GM18951 (cell line): ENCODE measurements around the gene BEAN1.
"Not testable (repeated sequence)": the region's sequence is repeated elsewhere in the genome, so short reads cannot be mapped to it uniquely, and the experiment has no call there.

Experiments used
- POLR2A ChIP-seq: IDR thresholded peaks from 4 replicates; pipeline ENCODE4 v1.6.1; 2011; ENCODE audit warnings: mild to moderate bottlenecking; ENCODE audit not compliant: insufficient read length, insufficient read depth; ENCODE audit errors: extremely low read depth
- in situ Hi-C: fragments of 300-500 bp; cut with MboI; formaldehyde crosslinking; loops from one replicate; pipeline ENCODE4 v1.12.0; 2022; ENCODE audit warnings: low sequenced_read_pairs, mixed read lengths, inconsistent platforms; ENCODE audit not compliant: unreplicated experiment

The BEAN1 gene

DNA sequence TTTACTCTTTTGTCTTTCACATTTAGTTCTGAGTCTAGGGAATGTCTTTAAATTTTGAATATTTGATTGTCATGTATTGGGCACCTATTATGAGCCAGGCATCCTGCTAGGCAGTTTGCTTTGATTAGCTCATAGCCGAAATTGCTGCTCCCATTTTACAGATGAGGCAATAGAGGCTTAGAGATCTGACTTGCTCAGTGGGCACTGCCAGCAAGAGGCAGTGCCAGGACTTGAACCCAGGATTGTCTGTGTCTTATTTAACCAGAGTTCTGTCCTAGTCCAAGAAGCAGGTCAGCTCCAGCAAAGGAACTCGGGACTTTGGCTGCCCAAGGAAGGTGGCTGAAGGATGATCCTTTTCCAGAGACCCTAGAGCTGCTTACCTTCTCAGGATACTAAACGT is 24.5 kb downstream of the BEAN1 start:
- in situ Hi-C loops = no loop called here
- TF ChIP-seq POLR2A = no peak

DNA sequence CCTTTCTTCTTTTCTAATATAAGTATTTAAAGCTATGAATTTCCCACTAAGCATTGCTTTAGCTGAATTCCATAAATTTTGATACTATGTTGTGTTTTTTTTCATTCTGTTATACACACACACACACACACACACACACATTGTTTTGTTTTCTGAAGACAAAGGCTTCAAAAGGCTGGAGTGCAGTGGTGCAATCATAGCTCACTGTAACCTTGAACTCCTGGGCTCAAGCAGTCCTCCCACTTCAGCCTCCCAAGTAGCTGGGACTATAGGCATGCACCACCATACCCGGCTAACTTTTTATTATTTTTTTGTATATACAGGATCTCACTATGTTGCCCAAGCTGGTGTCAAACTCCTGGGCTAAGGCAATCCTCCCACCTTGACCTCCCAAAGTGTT is 26.1 kb downstream of the BEAN1 start:
- in situ Hi-C loops = not testable (repeated sequence)

DNA sequence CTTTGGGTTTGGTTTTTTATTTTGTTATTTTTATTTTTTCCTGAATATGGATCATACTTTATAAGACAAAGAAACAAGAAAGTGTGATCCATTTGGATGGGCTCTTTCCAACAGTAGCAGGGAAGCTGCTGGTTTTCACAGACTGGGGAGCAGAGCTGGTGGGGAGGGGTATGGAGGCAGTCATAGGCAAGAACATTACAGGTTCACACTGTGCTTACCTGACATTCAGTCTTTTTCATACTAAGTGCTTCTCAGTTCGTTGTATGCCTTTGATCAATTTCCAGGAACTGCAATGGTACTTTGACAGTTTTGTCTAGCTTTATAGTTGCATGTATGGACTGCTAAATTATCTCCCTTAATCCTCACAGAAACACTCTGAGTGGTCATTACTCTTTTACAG is 27.7 kb downstream of the BEAN1 start:
- in situ Hi-C loops = no loop called here
- no peak for TF ChIP-seq POLR2A

DNA sequence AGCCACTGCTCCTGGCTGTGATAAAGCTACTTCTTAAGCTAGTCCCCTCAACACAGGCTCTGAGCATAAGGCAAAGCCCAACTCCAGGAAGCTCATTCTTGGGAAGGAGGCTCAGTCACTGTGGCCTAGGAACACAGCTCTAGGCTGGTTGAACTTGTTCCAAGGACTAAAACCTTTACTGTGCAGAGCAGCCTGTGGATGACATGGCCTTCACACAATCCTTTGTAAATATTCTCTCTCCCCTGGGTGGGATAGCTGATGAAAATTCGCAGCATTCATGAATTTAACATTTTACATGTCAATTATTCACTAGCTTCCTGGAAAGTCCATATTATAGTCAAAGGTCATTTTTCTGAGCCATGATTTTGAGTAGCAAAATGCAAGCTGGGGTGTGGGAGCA is 28.9 kb downstream of the BEAN1 start:
- in situ Hi-C loops = no loop called here
- no peak for TF ChIP-seq POLR2A

DNA sequence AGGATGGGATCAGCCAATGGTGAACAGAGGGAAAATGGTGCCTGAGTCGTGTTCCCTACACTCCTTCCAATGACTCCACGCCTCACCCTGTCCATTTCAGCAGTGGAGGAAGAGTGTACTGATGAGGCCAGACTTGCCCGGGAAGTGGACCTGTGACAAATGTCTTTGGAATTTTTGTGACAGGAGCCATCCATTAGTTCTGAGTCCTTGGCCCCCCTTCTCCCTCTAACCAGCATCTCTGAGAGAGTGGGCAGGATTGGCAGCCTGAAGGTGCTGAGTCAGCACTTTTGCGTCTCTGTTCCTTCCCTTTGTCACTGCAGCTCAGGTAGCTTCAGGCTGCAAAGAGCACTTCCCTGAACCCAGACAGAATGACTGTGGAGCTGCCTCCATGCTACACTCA is 30.8 kb downstream of the BEAN1 start:
- in situ Hi-C loops = no loop called here
- no peak for TF ChIP-seq POLR2A

DNA sequence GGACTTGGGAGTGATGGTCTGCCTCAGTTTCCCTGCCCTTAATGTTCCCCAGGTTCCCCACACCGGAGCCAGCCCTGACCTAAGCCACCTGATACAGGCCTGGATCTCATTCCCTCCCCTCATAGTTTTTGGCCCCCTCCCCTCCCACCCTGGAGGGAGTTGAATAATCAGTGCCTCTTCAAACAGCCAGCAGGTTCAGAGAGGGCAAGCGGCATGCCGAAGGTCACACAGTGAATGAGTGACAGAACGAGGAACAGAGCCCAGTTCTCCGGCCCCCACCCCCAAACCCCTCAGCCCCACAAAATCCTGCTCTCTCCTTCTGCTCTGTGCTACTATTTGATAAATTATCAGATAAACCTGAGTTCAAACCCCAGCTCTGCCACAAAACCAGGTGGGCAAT is 31.2 kb downstream of the BEAN1 start:
- TF ChIP-seq POLR2A = no peak
- in situ Hi-C loops = no loop called here

DNA sequence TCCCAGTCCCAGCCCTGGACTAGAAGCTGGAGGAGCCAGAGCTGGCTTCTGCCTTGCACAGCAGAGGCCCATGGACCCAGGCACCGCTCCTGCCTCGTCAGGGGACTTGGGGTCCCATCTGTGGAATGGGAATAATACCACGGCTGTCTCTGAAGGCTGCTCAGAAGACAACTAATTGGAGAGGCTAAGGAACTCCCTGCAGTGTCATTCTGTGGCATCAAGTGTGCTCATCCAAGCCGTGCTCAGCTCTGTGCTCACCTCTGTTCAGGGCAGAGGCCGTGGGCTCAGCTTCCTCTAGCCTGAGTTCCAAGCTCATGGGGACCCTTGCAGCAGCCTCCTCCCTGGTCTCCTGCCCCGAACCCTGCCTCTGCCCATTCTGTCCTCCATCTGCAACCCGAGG is 31.8 kb downstream of the BEAN1 start:
- no peak for TF ChIP-seq POLR2A
- in situ Hi-C loops = no loop called here

DNA sequence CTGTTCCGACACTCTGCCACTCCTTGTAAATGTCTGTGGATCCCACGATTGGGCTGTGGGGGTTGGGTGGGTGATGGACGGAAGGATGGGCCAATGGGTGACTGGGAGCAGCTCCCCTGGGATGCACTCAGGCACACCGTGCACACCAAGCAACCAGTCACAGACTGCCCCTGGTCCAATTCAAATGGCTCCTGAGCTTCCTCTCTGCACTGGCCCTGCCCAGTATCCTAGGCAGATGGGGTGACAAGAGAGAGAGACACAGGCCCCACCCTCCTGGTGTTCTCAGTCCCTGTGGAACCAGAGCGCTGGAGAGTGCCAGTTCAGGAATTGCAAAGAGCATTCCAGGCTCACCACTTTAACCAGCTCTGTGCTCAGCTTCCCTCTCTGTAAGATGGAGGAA is 32.8 kb downstream of the BEAN1 start:
- in situ Hi-C loops = no loop called here
- no peak for TF ChIP-seq POLR2A

DNA sequence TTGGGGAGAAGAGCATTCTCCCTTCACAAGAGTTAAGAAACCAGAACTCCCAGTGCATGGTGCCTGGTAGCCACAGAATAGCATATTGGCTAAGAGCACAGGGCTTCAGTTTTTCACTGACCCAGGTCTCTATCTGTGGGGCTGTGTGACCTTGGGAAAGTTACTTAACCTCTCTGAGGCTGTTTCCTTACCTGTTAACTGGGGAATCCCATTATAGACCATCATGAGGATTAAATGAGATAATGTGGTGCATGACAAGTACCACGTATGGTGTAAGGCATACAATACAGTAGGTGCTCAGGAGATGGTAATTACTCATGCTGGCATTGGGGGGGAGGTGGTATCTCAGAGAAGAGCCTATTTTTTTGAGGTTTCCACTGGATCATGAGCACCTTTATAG is 33.6 kb downstream of the BEAN1 start:
- in situ Hi-C loops = no loop called here
- no peak for TF ChIP-seq POLR2A

DNA sequence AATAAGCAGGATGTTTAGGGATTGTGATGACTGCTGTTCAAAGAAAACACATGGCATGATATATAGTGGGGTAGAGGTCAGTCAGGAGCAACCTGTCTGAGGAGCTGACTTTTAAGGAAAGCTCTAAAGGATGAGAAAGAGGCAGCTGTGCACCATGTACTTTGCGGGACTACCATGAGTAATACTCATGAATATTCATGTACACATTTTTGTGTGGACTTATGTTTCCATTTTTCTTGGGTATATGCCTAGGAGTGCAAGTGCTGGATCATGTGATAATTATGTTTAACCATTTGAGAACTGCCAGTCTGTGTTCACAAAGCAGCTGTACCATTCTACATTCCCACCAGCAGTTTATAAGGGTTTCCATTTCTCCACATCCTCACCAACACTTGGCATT is 35.8 kb downstream of the BEAN1 start:
- TF ChIP-seq POLR2A = no peak
- in situ Hi-C loops = no loop called here

DNA sequence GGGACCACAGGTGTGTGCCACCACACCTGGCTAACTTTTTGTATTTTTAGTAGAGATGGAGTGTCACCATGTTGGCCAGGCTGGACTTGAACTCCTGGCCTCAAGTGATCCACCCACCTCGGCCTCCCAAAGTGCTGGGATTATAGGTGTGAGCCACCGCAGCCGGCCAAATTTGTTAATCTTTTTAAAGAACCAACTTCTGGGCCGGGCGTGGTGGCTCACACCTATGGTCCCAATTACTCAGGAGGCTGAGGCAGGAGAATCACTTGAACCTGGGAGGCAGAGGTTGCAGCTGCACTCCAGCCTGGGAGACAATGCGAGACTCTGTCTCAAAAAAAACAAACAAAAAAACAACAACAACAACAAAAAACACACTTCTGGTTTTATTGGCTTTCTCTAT is 38.9 kb downstream of the BEAN1 start:
- in situ Hi-C loops = not testable (repeated sequence)

DNA sequence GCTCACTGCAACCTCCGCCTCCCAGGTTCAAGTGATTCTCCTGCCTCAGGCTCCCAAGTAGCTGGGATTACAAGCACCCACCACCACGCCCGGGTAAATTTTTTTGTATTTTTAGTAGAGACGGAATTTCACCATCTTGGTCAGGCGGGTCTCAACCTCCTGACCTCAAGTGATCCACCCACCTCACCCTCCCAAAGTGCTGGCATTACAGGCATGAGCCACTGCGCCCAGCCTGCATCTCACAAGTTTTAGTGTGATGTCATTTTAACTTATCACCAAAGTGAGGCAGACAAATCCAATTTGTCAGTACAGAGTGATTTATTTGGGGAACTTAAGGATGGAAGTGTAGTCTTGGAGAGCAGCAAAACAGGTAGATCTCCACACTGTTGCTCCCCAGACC is 39.5 kb downstream of the BEAN1 start:
- in situ Hi-C loops = not testable (repeated sequence)

DNA sequence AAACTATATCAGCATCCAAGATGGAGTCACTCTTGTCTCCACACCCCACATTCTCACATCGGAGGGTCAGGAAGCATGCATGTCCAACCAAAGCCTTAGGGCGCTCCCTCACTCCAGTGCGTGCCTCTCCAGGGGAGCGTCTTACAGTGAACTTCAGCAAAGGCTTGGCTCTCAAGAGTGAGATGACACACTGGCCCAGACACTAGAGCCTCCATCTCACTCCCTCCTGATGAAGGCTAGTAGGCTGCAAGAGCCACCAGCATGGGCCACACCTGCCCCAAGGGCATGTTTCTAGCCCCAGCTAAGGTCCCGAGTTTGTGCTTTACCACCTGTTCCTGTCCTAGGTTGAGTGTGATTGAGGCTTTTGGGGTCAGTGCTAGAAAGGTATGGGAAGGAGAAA is 40.5 kb downstream of the BEAN1 start:
- in situ Hi-C loops = no loop called here
- no peak for TF ChIP-seq POLR2A

DNA sequence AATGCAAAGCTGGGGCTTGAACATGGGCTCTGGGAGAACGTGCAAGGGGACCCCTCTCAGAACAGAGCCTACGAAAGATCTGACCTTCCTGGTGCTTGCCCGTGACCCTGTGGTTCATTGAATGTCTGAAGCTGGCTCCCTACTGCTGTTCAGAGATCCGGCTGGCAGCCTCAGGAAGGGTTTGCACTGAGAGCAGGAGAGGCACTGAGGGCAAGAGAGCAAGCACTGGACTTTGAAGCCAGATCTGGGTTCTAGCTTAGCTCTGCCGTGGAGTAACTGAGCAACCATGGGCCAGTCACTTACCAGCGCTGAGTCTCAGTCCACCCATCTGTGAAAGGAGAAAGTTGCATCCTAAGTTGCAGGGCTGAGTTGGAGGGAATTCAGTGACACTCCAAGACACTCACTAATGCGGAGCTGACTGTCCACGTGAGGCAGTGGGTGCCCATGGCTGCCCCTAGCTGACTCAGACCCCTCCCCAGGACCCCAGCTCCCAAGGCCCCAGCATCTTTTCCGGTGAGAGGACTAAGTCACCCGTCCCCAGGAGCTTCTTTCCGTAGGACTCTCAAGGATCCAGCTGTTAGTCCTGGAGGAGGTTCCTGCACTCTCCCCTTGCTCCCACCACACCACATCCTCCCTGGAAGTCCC is 41.3 kb downstream of the BEAN1 start:
- in situ Hi-C loops = no loop called here
- TF ChIP-seq POLR2A = no peak

DNA sequence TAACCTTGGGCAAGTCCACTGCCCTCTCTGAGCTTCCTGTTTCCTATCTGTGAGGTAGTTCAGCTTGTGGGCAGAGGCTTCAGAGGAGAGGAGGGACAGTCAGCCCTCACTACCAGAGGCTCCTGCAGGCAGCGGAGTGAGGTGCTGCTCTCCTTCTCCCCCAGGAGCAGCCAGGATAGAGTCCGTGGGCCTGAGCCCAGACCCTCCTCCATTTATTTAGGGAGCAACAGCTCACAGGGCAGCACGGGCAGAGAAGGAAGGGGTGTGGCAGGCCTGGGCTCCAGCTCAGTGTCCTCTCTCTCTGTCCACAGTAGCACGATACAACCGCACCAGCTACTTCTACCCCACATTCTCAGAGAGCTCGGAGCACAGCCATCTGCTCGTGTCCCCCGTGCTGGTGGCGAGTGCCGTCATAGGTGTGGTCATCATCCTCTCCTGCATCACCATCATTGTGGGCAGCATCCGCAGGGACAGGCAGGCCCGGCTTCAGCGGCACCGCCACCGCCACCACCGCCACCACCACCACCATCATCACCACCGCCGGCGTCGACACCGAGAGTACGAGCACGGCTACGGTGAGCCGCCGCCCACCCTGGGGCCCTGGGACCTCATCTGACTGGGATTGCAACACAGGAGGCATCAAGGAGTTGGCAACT is 42.3 kb downstream of the BEAN1 start:
- in situ Hi-C loops = no loop called here
- TF ChIP-seq POLR2A = no peak
